B cell (primary cell): ENCODE results near the gene FZR1.

Source experiments
- CTCF ChIP-seq: fragments of 200-600 bp; IDR thresholded peaks from one replicate; pipeline ENCODE4 v1.8.0; 2022; ENCODE audit warnings: antibody characterized with exemption, mild to moderate bottlenecking
- EZH2 ChIP-seq: IDR thresholded peaks from 2 replicates; pipeline ENCODE4 v1.6.1; 2012; ENCODE audit warnings: borderline replicate concordance, low read depth, mild to moderate bottlenecking, moderate library complexity, low read length; ENCODE audit not compliant: insufficient read depth, poor library complexity, severe bottlenecking

- TF ChIP-seq CTCF = no peak
- no peak for TF ChIP-seq EZH2
Observed at GRCh38 chr19:3550947-3551791, 45.1 kb downstream of the FZR1 start.
